ENCODE measurements around the gene SMAD4. TPM values are rescaled to one million over a fixed set of nuclear protein-coding genes. Genes with fewer than 3 reads are reported as not detected.

Gene SMAD4
- total RNA-seq, 1 experiment from 2014 or later, result 172 TPM

DNA sequence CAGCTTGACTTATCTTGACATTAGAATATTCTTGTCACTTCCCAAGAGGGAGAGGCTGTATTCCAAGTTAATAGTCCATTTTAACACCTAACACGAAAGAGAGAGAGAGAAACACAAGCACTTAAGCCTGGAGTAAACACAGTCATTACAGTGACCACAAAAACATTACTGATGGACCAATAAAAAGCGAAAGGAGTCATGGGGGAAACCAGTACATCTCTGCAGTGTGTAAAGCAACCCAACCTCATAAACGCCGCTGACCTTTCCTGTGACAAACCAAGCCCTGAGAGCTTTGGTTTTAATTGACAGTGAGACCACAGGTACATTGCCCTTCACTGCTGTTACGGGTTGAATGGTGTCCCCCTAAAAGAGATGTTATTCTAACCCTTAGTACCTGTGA lies 78.3 kb downstream of the SMAD4 start:
- no peaks in the 10 kb centered on the region for H3K4me1 ChIP-seq (ENCODE audit: insufficient read depth, low read length)
- H3K27me3 ChIP-seq (ENCODE audit: insufficient read depth, low read length), result no peaks in the 10 kb centered on the region
- H3K27ac ChIP-seq (ENCODE audit: insufficient read length, low read depth, low read length), result no peak overlapping the region
- no peaks in the 10 kb centered on the region for H3K79me2 ChIP-seq (ENCODE audit: insufficient read depth, low read length)
- H3K4me2 ChIP-seq (ENCODE audit: insufficient read depth, insufficient read length, low read length), result no peak overlapping the region
- H2BK120ac ChIP-seq (ENCODE audit: low read depth, low read length, poor library complexity, severe bottlenecking), result no peak overlapping the region
- no peaks in the 10 kb centered on the region for H3K79me1 ChIP-seq (ENCODE audit: insufficient read depth, low read depth, low read length, poor library complexity, severe bottlenecking)
- no CpG with 5 or more reads among the region's 5 CpGs for WGBS (ENCODE audit: extremely low coverage, insufficient read length, low lambda C conversion rate)
- no peak for DNase-seq
- no peak overlapping the region for H3K56ac ChIP-seq (ENCODE audit: insufficient read length, low read depth, low read length)
- H3K27me3 Mint-ChIP-seq (ENCODE audit: low read depth), result peaks cover 5% of the 10 kb centered on the region
- no peaks in the 10 kb centered on the region for H4K20me1 ChIP-seq (ENCODE audit: control insufficient read depth, insufficient read depth, insufficient read length)
- H4K8ac ChIP-seq (replicated peaks; ENCODE audit: insufficient read length, low read depth, low read length), result no peak overlapping the region
- H3K4ac ChIP-seq (ENCODE audit: low read depth, low read length), result no peak overlapping the region
- no peak overlapping the region for H4K91ac ChIP-seq (ENCODE audit: insufficient read length, low read depth, low read length)
- H3K27ac Mint-ChIP-seq, result no peak overlapping the region
- no peaks in the 10 kb centered on the region for H3K9me3 ChIP-seq (ENCODE audit: control insufficient read depth, low read depth, low read length)
- H3K36me3 Mint-ChIP-seq (ENCODE audit: insufficient read depth in 1 of 3, low read depth in 3 of 3), result peaks cover 8 to 20% (median 15%) of the 10 kb centered on the region in 3 experiments
- no peak overlapping the region for H3K9ac ChIP-seq (ENCODE audit: extremely low read depth, insufficient read length, low read length)
- H2BK15ac ChIP-seq (ENCODE audit: low read depth, low read length), result no peak overlapping the region
- TF ChIP-seq, protein P1, sequence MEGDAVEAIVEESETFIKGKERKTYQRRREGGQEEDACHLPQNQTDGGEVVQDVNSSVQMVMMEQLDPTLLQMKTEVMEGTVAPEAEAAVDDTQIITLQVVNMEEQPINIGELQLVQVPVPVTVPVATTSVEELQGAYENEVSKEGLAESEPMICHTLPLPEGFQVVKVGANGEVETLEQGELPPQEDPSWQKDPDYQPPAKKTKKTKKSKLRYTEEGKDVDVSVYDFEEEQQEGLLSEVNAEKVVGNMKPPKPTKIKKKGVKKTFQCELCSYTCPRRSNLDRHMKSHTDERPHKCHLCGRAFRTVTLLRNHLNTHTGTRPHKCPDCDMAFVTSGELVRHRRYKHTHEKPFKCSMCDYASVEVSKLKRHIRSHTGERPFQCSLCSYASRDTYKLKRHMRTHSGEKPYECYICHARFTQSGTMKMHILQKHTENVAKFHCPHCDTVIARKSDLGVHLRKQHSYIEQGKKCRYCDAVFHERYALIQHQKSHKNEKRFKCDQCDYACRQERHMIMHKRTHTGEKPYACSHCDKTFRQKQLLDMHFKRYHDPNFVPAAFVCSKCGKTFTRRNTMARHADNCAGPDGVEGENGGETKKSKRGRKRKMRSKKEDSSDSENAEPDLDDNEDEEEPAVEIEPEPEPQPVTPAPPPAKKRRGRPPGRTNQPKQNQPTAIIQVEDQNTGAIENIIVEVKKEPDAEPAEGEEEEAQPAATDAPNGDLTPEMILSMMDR (conservative IDR thresholded peaks at IDR 0.05), result no peak
- no peak overlapping the region for H3K4me3 Mint-ChIP-seq
- H2AFZ ChIP-seq (ENCODE audit: low read length), result no peak overlapping the region
- H3K4me1 Mint-ChIP-seq, result peaks cover 6 to 7% of the 10 kb centered on the region in 2 experiments; a peak in 3 of 4 replicates
- no peak overlapping the region for H2AK5ac ChIP-seq (ENCODE audit: insufficient read length, low read length)
- no peak overlapping the region for H4K5ac ChIP-seq (ENCODE audit: insufficient read length, low read depth, low read length)
- H3K9me3 Mint-ChIP-seq, result peaks cover 19 to 21% of the 10 kb centered on the region in 2 experiments
- H2BK5ac ChIP-seq (ENCODE audit: insufficient read length, low read length), result no peak overlapping the region
- no peaks in the 10 kb centered on the region for H3K23me2 ChIP-seq (ENCODE audit: insufficient read length, low read depth, low read length, poor library complexity, severe bottlenecking)
- no peak overlapping the region for H2BK20ac ChIP-seq (ENCODE audit: low read depth, low read length, poor library complexity, severe bottlenecking)
- no peak overlapping the region for H2BK12ac ChIP-seq (ENCODE audit: insufficient read length, low read depth, low read length)
- no peak overlapping the region for H3T11ph ChIP-seq (ENCODE audit: low read length)
- H3K18ac ChIP-seq (ENCODE audit: insufficient read length, low read depth, low read length), result no peak overlapping the region
- H3K23ac ChIP-seq (ENCODE audit: insufficient read length, low read depth, low read length), result no peak overlapping the region
- H3K14ac ChIP-seq (ENCODE audit: insufficient read depth, low read length), result no peak overlapping the region

Data from H9 (cell line).